Suppressor macrophage treated with lipopolysaccharide for 1 hour (primary cell): ENCODE data around the gene INPP4B.

ENCODE experiments used
- DNase-seq, 3 donors: peaks; one replicate each; pipeline ENCODE4 v3.0.0-alpha.2; 2020 to 2022

The INPP4B gene

DNA sequence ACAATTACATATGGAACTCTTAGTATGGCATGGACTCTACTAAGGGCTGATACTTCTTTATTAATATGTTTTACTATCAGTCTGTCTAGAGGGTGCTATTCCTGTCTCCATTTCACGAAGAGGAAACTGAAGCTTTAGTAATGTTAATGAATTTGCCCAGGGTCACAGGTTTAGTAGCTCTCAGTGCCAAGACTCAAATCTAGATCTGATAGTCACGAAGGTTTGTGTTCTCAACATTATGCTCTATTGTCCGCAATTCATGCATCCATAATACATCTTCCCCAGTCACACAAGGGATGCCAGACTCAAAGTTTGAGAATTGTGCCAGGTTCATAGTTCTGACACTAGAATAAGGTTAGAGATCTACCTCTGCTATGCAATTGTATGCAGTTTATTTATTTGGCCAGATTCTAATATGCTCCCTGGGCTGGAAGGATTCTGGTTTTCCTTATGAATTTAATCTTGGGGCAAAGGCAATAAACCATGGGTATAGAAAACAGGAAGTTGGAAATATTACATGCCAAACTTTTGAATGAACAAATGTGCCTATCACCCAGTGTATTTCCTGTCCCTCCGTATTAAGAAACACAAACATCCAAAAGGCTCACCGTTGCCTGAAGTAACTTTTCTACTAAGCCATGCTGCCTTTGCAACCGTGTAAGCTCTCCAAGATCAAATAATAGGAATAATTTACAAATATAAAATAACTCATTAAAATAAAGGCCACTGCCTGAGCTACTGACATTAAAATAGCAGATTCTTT, 478.5 kb downstream of the INPP4B start:
- no peak for DNase-seq

- DNase-seq, result no peak
These were observed 479.3 kb downstream of the INPP4B start for GRCh38 chr4:142366769-142367181.

GRCh38 chr4:142365391-142365790, 480.7 kb downstream of the INPP4B start:
- no peak for DNase-seq

- DNase-seq, result no peak
These were observed 482.4 kb downstream of the INPP4B start for GRCh38 chr4:142363686-142364085.

DNA sequence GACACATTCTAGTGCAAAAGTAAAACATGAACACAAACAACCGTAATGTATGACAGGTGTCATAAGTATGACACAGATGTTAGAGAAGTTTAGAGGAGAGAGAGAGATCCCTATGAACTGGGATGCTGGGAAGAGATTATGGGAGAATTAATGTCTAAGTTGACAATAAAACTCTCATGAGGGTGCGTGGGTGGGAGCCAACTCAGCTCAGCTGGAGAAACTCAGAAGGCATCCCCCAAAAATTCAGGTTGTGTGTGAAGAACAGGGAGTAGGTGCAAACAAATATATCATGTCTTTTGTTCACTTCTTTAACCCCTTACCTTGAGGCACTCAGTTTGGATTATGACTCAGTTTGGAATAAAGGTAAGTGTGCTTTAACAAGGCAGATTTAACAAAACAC, 484.1 kb downstream of the INPP4B start:
- DNase-seq, result no peak

DNA sequence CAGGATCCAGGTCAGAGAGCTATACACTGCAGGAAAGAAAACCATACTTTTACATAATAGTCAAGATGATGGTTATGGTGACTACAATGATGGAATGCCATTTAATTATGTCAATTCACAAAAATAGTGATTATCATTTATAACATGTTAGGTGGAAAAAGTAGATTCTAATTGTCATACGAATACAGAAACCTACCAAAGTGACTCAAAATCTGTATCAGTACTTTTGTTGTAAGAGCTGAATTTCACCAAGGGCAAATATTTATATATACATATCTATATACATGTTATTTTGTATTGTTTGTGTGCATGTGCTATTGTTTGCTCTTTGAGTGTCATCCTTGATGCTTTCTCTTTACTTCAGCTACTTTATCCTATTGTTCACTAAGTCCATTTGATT, 485.4 kb downstream of the INPP4B start:
- DNase-seq, result no peak

DNA sequence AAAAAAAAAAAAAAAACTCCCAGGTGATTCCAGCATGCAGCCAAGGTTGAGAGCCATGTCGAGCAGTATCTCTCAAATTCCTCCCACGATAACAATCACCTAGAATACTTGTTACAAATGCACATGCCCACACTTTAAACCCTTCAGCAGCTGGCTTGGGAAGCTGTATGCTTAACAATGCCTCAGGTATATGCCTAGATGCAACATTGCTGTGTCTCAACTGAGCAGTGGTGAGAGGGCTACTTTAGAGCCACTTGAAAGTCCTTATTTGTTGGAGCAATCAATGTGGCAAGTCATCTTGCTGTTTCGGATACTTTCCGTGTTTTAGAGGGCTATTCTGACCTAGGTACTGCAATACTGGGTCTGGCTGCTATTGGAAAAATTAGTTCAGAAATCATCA, 487.4 kb downstream of the INPP4B start:
- no peak for DNase-seq

DNA sequence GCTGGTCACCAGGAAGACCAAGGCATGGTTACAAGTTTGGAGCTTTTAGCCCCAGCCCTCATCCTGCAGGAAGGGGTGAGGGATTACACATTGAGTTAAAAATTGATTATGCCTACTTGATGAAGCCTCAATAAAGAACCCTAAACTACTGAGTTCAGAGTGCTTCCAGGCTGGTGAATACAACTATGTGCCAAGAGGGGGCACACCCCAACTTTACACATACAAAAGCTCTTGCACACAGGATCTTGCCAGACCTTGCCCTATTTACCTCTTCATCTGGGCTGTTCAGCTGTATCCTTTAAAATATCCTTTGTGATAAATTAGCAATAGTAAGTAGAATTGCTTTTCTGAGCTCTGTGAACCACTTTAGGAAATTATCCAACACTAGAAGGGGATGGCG, 489.3 kb downstream of the INPP4B start:
- no peak for DNase-seq

- no peak for DNase-seq
These were observed 489.9 kb downstream of the INPP4B start for GRCh38 chr4:142356118-142356759.

GRCh38 chr4:142355421-142355930, 490.6 kb downstream of the INPP4B start:
- no peak for DNase-seq

DNA sequence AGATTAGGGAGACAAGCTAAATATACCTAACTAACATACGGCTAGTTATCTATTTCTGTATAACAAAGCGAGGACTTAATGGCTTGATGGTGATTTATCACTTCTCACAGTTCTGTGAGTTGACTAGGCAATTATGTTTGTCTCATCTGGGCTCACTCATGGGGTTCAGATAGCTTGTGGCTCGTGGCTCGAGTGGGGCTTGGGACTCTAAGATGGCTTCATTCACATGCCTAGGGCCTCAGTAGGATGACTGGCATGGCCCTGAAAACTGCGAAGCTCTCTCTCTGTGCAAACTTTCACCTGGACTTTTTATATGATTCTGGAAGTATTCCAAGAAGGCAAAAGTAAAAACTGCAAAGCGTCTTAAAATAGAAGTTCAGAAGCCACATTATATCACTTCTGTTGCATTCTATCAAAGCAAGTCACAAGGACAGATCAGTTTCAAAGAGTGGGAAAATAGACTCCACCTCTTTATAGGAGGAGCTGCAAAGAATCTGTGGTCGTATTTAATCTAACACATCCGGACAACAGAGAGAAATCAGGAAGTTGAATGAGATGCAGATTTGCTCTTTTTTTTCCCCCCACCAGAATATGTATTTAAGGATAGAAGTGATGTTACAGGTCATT, 491.2 kb downstream of the INPP4B start:
- peak in 1 of 3 donors; percentile 13 for DNase-seq

GRCh38 chr4:142354041-142354440, 492.1 kb downstream of the INPP4B start:
- DNase-seq, result no peak

DNA sequence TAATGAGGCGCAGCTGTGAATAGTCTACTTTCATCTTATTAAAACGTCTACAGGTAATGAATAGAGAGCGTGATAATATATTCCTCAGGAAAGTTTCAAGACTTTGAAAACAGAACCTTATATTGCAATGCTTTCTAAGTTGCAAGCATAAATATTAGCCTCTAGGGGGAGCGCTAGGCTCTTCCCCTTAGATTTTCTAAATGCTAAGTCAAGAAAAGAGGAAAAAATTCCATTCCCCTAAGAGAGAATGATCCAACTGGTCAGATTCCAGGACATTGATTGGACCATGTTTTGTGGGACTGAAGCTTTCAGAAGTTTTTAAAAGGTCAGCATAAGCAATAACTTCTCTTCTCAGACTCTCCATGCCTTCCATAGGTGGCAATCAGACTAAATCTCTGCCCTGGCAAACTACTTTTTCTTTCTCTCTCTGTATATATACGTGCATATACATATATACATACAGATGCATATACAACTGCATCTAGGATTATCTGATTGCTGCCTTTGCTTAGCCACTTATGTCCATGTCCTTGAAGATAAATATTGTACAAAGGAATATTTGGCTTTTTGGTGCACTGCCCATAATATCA, 492.9 kb downstream of the INPP4B start:
- peak; percentile 72 to 79 (median 78) for DNase-seq

- no peak for DNase-seq
These were observed 493.4 kb downstream of the INPP4B start for GRCh38 chr4:142352712-142353111.

DNA sequence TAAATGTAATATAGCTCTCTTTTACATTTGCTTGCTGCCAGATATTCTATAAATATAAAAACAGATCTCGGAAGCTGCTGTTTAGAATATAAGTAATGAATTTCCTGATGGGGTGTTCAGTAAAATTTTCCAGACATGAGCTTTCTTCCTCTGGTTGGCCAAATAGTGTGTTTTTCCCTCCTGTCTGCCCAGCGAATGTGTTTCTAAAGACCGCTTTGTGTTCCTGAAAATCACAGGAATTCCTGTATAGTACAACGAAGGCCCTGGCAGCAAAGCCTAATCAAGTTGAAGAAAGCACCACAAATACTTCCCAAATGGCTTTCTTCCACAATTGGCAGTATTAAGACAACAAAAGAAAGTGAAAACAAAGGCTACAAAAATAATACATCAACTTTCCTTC, 494.1 kb downstream of the INPP4B start:
- no peak for DNase-seq

DNA sequence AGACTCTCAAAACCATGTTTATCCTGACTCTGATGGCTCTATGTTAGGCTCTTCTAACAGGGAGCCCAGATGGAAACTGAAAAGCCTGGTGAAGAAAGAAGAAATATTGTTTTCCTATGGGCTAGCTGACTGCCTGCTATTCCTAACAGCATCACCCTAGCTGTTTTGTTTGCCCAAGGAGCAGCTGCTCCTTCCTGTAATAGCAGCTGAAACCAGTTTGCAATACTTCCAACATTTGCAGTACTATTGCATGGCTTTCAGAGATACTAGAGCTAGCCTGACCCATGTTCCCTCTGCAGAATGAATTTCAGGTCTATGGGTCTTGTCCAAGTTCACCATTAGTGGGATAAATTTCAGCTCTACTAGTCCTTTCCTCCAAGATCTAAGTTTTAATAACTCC, 495.2 kb downstream of the INPP4B start:
- no peak for DNase-seq

GRCh38 chr4:142348613-142349021, 497.5 kb downstream of the INPP4B start:
- no peak for DNase-seq

DNA sequence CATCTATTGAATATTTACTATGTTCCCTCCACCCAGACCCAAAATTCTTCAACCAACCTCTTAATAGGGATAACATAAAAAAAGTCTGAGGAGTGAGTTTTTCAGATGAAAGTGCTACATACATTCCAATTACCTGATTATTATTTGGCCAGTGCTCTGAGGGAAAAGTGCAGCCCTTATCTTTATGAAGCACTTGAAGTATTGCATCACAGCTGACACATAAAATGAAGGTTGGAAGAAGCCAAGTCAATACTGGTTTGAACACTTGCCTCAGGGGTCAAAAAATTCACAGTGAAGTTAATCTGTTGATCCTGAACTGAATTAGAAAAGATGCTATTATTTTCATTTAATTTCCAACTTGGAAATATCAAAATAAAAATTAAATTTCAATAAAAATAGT, 498.9 kb downstream of the INPP4B start:
- no peak for DNase-seq

GRCh38 chr4:142345924-142346323, 500.2 kb downstream of the INPP4B start:
- DNase-seq, result no peak

GRCh38 chr4:142341268-142341667, 504.8 kb downstream of the INPP4B start:
- no peak for DNase-seq

GRCh38 chr4:142339053-142339452, 507.0 kb downstream of the INPP4B start:
- DNase-seq, result no peak

GRCh38 chr4:142336251-142336934, 509.7 kb downstream of the INPP4B start:
- DNase-seq, result no peak

- no peak for DNase-seq
These were observed 511.2 kb downstream of the INPP4B start for GRCh38 chr4:142334931-142335330.
